Measurements from ENCODE around the gene NRXN3. TPM values are rescaled to one million over a fixed set of nuclear protein-coding genes. Genes with fewer than 3 reads are reported as not detected.

NRXN3 gene
- total RNA-seq, 1 experiment from 2014 or later = not detected

GRCh38 chr14:79493081-79493645 lies 1323.0 kb downstream of the NRXN3 start:
- no TSS peak for BruUV-seq (replicated peaks)

GRCh38 chr14:79496701-79497100 lies 1326.5 kb downstream of the NRXN3 start:
- Mint-ChIP-seq H3K27me3 (ENCODE audit: unreplicated experiment) (no peaks in the 10 kb centered on the region), H3K27ac (ENCODE audit: unreplicated experiment) (no peak overlapping the region), H3K4me3 (ENCODE audit: low read depth, unreplicated experiment) (no peak overlapping the region), H3K36me3 (ENCODE audit: insufficient read depth, unreplicated experiment) (no peaks in the 10 kb centered on the region), H3K9me3 (ENCODE audit: low read depth, unreplicated experiment) (no peaks in the 10 kb centered on the region), H3K4me1 (ENCODE audit: low read depth, unreplicated experiment) (no peaks in the 10 kb centered on the region)
- no TSS peak for BruUV-seq (replicated peaks)
- DNase-seq = no peak
- CTCF ChIA-PET = no interaction called here
- no peak for TF ChIP-seq CTCF (IDR thresholded peaks at IDR 0.05; ENCODE audit: unreplicated experiment)
- intact Hi-C loops (cut with micrococcal nuclease; ENCODE audit: unreplicated experiment) = no loop called here

More at GRCh38 chr14:79493081-79493645, 1323.0 kb downstream of the NRXN3 start:
- intact Hi-C loops (cut with micrococcal nuclease; ENCODE audit: unreplicated experiment) = no loop called here
- TF ChIP-seq CTCF (IDR thresholded peaks at IDR 0.05; ENCODE audit: unreplicated experiment) = no peak
- CTCF ChIA-PET = no interaction called here
- DNase-seq = no peak
- no peak overlapping the region for H3K4me3 Mint-ChIP-seq (ENCODE audit: low read depth, unreplicated experiment)
- no peak overlapping the region for H3K27ac Mint-ChIP-seq (ENCODE audit: unreplicated experiment)
- peaks cover 4% of the 10 kb centered on the region for H3K9me3 Mint-ChIP-seq (ENCODE audit: low read depth, unreplicated experiment)
- no peaks in the 10 kb centered on the region for H3K36me3 Mint-ChIP-seq (ENCODE audit: insufficient read depth, unreplicated experiment)
- H3K27me3 Mint-ChIP-seq (ENCODE audit: unreplicated experiment) = no peaks in the 10 kb centered on the region
- H3K4me1 Mint-ChIP-seq (ENCODE audit: low read depth, unreplicated experiment) = no peaks in the 10 kb centered on the region

GRCh38 chr14:79500489-79500888 lies 1330.3 kb downstream of the NRXN3 start:
- no peak for TF ChIP-seq CTCF (IDR thresholded peaks at IDR 0.05; ENCODE audit: unreplicated experiment)
- no peak overlapping the region for H3K27ac Mint-ChIP-seq (ENCODE audit: unreplicated experiment)
- H3K27me3 Mint-ChIP-seq (ENCODE audit: unreplicated experiment) = no peaks in the 10 kb centered on the region
- BruUV-seq (replicated peaks) = no TSS peak
- H3K4me3 Mint-ChIP-seq (ENCODE audit: low read depth, unreplicated experiment) = no peak overlapping the region
- no peaks in the 10 kb centered on the region for H3K36me3 Mint-ChIP-seq (ENCODE audit: insufficient read depth, unreplicated experiment)
- peaks cover 6% of the 10 kb centered on the region for H3K9me3 Mint-ChIP-seq (ENCODE audit: low read depth, unreplicated experiment)
- DNase-seq = no peak
- CTCF ChIA-PET = no interaction called here
- intact Hi-C loops (cut with micrococcal nuclease; ENCODE audit: unreplicated experiment) = no loop called here
- no peaks in the 10 kb centered on the region for H3K4me1 Mint-ChIP-seq (ENCODE audit: low read depth, unreplicated experiment)

- DNase-seq = no peak
- Mint-ChIP-seq H3K27me3 (ENCODE audit: unreplicated experiment) (no peaks in the 10 kb centered on the region), H3K4me1 (ENCODE audit: low read depth, unreplicated experiment) (no peaks in the 10 kb centered on the region), H3K27ac (ENCODE audit: unreplicated experiment) (no peak overlapping the region), H3K4me3 (ENCODE audit: low read depth, unreplicated experiment) (no peak overlapping the region), H3K9me3 (ENCODE audit: low read depth, unreplicated experiment) (peaks cover 11% of the 10 kb centered on the region), H3K36me3 (ENCODE audit: insufficient read depth, unreplicated experiment) (no peaks in the 10 kb centered on the region)
- TF ChIP-seq CTCF (IDR thresholded peaks at IDR 0.05; ENCODE audit: unreplicated experiment) = no peak
- CTCF ChIA-PET = interaction anchor here (0.6 kb wide), 1 partner anchor 1023 kb away, joined by 3 read pairs; no protein-coding TSS in a partner anchor
- no TSS peak for BruUV-seq (replicated peaks)
- intact Hi-C loops (cut with micrococcal nuclease; ENCODE audit: unreplicated experiment) = no loop called here
These were observed 1332.1 kb downstream of the NRXN3 start for GRCh38 chr14:79502136-79502750.
